Smooth muscle cell (in vitro differentiated cells): Measurements from ENCODE around the gene HPS3. TPM values are rescaled to one million over a fixed set of nuclear protein-coding genes. Genes with fewer than 3 reads are reported as not detected.

Experiments
- DNase-seq: peaks from one replicate; lab custom pipeline; 2025; ENCODE audit not compliant: unreplicated experiment; lab: John Stamatoyannopoulos, UW
- H2AFZ ChIP-seq: fragments of 200-600 bp; sonication (generic); 2 replicates; pipeline ENCODE4 v1.6.0; 2016; ENCODE audit warnings: antibody characterized with exemption, low read depth, mild to moderate bottlenecking
- H3F3A ChIP-seq: fragments of 200-600 bp; sonication (generic); 2 replicates; pipeline ENCODE4 v1.6.0; 2017; ENCODE audit warnings: antibody characterized with exemption, low read depth
- H3K27ac ChIP-seq: fragments of 200-600 bp; sonication (generic); 2 replicates; pipeline ENCODE4 v1.5.1; 2016; ENCODE audit warnings: low read depth, mild to moderate bottlenecking
- H3K27me3 ChIP-seq: fragments of 200-600 bp; sonication (generic); 2 replicates; pipeline ENCODE4 v1.6.1; 2016; ENCODE audit warnings: low read depth, mild to moderate bottlenecking
- H3K36me3 ChIP-seq: fragments of 200-600 bp; sonication (generic); 2 replicates; pipeline ENCODE4 v1.5.1; 2016; ENCODE audit warnings: low read depth
- H3K4me1 ChIP-seq: fragments of 200-600 bp; sonication (generic); 2 replicates; pipeline ENCODE4 v1.5.1; 2016; ENCODE audit warnings: low read depth
- H3K4me2 ChIP-seq: fragments of 200-600 bp; sonication (generic); 2 replicates; pipeline ENCODE4 v1.6.0; 2016; ENCODE audit warnings: mild to moderate bottlenecking
- H3K4me3 ChIP-seq: fragments of 200-600 bp; sonication (generic); 2 replicates; pipeline ENCODE4 v1.5.1; 2016; ENCODE audit warnings: mild to moderate bottlenecking
- H3K79me2 ChIP-seq: fragments of 200-600 bp; sonication (generic); 2 replicates; pipeline ENCODE4 v1.6.0; 2016; ENCODE audit warnings: low read depth, mild to moderate bottlenecking
- H3K9ac ChIP-seq: fragments of 200-600 bp; sonication (generic); 2 replicates; pipeline ENCODE4 v1.6.0; 2016; ENCODE audit warnings: low read depth
- H3K9me3 ChIP-seq: fragments of 200-600 bp; sonication (generic); replicated peaks from 2 replicates; pipeline ENCODE4 v1.5.1; 2016; ENCODE audit warnings: low read depth
- H4K20me1 ChIP-seq: fragments of 200-600 bp; sonication (generic); 2 replicates; pipeline ENCODE4 v1.6.0; 2016; ENCODE audit warnings: low read depth
- WGBS: methylation state at CpG from one replicate; pipeline ENCODE4 v1.1.7; 2016; ENCODE audit warnings: low lambda C conversion rate; 5-methylcytosine and 5-hydroxymethylcytosine counted together
- polyA plus RNA-seq: library from polyadenylated mRNA; unstranded; fragments of >200 nt; fragmentation: Nextera tagmentation; extraction: Ambion mirVana; gene quantifications from 2 replicates; pipeline ENCODE4 v1.2.1, GENCODE V29; 2016
- total RNA-seq: library from RNA; depleted of rRNA; stranded (reverse); fragments of >200 nt; gene quantifications from 2 replicates; pipeline ENCODE4 v1.2.3, GENCODE V29; 2014
- TF ChIP-seq, protein P1 (sequence below): fragments of 200-600 bp; sonication (generic); IDR thresholded peaks from 2 replicates; pipeline ENCODE4 v1.5.1; 2017; ENCODE audit warnings: borderline replicate concordance, mild to moderate bottlenecking, antibody characterized with exemption; ENCODE audit not compliant: insufficient read depth, poor library complexity, severe bottlenecking

The HPS3 gene, protein sequence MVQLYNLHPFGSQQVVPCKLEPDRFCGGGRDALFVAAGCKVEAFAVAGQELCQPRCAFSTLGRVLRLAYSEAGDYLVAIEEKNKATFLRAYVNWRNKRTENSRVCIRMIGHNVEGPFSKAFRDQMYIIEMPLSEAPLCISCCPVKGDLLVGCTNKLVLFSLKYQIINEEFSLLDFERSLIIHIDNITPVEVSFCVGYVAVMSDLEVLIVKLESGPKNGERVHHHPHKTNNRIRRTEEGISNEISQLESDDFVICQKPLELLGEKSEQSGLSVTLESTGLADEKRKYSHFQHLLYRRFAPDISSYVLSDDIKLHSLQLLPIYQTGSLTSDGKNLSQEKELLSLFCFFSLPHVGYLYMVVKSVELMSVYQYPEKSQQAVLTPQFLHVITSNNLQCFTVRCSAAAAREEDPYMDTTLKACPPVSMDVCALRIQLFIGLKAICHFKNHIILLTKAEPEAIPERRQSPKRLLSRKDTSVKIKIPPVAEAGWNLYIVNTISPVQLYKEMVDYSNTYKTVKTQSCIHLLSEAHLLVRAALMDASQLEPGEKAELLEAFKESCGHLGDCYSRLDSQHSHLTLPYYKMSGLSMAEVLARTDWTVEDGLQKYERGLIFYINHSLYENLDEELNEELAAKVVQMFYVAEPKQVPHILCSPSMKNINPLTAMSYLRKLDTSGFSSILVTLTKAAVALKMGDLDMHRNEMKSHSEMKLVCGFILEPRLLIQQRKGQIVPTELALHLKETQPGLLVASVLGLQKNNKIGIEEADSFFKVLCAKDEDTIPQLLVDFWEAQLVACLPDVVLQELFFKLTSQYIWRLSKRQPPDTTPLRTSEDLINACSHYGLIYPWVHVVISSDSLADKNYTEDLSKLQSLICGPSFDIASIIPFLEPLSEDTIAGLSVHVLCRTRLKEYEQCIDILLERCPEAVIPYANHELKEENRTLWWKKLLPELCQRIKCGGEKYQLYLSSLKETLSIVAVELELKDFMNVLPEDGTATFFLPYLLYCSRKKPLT
- total RNA-seq (25.4 and 26.0 TPM in 2 replicates), polyA plus RNA-seq (12.3 and 19.7 TPM in 2 replicates)

DNA sequence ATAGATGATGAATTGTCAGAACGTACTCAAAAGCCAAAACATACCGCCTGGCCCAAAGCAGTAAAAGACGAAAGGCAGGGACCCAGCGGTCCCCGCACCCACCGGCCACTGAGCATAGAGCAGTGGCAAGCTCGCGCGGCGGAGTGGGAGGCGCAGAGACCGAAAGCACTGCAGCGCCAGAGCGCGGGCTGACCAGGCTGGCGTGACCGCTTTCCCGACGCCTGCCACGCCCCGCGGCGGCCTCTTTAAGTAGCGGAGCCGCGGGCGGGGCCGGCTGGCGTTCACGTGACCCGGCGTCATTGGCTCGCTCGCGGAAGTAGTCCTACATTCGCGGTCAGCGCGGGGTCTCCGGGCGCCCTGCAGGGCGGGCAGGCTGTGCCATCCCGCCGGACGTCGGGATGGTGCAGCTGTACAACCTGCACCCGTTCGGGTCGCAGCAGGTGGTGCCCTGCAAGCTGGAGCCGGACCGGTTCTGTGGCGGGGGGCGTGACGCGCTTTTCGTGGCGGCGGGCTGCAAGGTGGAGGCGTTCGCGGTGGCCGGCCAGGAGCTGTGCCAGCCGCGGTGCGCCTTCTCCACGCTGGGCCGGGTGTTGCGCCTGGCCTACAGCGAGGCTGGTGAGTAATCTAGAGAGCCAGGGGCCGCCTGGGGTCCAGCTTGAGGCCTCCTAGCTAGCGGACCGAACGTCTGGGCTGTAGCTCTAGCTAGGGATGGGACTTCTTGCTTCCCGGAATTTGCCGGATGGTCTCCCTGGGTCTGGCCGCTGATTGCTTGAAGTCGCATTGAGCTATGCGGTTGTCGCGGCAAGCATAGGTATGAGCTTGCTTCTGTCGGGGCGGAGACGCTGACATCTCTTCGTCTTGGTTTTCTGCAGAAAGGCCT lies at the start of gene HPS3:
HPS3 (plus strand) TSS at position 313 of the 880 bp plus-strand sequence; CDS start at position 399, 86 bp downstream.
- TF ChIP-seq, protein P1, sequence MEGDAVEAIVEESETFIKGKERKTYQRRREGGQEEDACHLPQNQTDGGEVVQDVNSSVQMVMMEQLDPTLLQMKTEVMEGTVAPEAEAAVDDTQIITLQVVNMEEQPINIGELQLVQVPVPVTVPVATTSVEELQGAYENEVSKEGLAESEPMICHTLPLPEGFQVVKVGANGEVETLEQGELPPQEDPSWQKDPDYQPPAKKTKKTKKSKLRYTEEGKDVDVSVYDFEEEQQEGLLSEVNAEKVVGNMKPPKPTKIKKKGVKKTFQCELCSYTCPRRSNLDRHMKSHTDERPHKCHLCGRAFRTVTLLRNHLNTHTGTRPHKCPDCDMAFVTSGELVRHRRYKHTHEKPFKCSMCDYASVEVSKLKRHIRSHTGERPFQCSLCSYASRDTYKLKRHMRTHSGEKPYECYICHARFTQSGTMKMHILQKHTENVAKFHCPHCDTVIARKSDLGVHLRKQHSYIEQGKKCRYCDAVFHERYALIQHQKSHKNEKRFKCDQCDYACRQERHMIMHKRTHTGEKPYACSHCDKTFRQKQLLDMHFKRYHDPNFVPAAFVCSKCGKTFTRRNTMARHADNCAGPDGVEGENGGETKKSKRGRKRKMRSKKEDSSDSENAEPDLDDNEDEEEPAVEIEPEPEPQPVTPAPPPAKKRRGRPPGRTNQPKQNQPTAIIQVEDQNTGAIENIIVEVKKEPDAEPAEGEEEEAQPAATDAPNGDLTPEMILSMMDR = no peak
- DNase-seq = peak; percentile 69
- Histone ChIP-seq H3F3A (no peaks in the 10 kb centered on the region), H3K4me2 (peak within 1 kb of the TSS; percentile 96), H3K4me1 (peaks cover 10% of the 10 kb centered on the region), H3K36me3 (no peaks in the 10 kb centered on the region), H3K27ac (peak within 1 kb of the TSS; percentile 66), H3K9me3 (no peaks in the 10 kb centered on the region), H2AFZ (peak within 1 kb of the TSS; percentile 95), H3K79me2 (peaks cover 26% of the 10 kb centered on the region), H3K4me3 (peak within 1 kb of the TSS; percentile 87), H4K20me1 (peaks cover 6% of the 10 kb centered on the region), H3K27me3 (no peaks in the 10 kb centered on the region), H3K9ac (peak within 1 kb of the TSS; percentile 85)
- under 1% methylated on average over 83 of the region's 84 CpGs for WGBS

DNA sequence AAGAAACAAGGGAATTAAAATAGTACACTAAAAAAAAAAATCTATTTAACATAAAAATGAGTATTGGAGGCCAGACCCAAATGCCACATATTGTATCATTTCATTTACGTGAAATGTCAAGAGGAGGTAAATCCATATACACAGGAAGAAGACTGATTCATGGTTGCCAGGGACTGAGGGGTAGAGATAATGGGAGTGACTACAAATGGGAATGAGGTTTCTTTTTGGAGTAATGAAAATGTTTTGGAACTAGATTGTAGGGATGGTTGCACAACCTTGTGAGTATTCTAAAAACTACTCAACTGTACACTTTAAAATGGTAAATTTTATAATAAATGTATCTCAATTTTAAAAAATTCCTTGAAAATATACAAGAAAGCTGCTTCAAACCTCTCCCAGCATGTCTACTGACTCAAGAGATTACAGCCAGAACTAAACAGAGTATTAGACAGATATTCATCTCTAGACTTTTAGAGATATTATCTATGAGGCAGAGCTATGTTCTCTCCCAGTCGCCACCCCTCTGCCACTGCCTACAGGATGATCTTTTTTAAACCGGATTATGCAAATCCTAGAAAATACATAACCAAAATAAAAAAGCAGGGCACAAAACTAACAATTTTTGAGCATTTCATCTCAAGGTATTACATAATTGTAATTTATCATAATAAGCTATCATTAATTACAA lies 49.3 kb upstream of the HPS3 start:
- TF ChIP-seq, protein P1 = no peak
- peaks cover 3% of the 10 kb centered on the region for H3K4me1 ChIP-seq
- WGBS = 71% methylated on average over 3 of the region's 3 CpGs

DNA sequence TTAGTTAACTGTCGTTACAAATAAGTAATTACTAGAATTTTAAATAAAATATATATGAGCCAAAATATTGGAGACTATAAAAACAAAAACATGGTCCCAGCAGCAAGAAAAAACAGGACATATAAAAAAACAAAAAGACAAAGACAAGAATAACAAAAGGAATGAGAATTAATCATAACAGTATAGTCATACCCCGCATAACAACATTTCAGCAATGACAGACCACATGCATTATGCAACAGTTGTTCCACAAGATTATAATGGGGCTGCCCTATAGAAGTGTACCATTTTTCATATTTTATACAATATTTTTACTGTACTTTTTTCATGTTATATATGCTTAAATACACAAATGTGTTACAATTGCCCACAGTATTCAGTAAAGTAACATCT lies 48.7 kb upstream of the HPS3 start:
- Histone ChIP-seq H3K4me1 (peaks cover 8% of the 10 kb centered on the region), H3K9me3 (no peaks in the 10 kb centered on the region), H3K4me2 (peak overlapping the region; percentile 22), H2AFZ (no peak overlapping the region), H3K27ac (peak overlapping the region; percentile 43), H3K27me3 (no peaks in the 10 kb centered on the region), H3K36me3 (no peaks in the 10 kb centered on the region), H3K4me3 (no peak overlapping the region), H4K20me1 (peaks cover 62% of the 10 kb centered on the region), H3K79me2 (peaks cover 67% of the 10 kb centered on the region), H3F3A (peaks cover 3% of the 10 kb centered on the region), H3K9ac (no peak overlapping the region)
- TF ChIP-seq, protein P1 = no peak
- WGBS = 92% methylated on average over 2 of the region's 2 CpGs
- DNase-seq = no peak

More for the DNA sequence above, 49.3 kb upstream of the HPS3 start:
- Histone ChIP-seq H3K4me2 (no peak overlapping the region), H3K9ac (no peak overlapping the region), H3F3A (peaks cover 3% of the 10 kb centered on the region), H3K27me3 (no peaks in the 10 kb centered on the region), H3K79me2 (peaks cover 63% of the 10 kb centered on the region), H3K4me3 (no peak overlapping the region), H4K20me1 (peaks cover 64% of the 10 kb centered on the region), H3K27ac (peak overlapping the region; percentile 43), H3K36me3 (no peaks in the 10 kb centered on the region), H3K9me3 (no peaks in the 10 kb centered on the region), H2AFZ (no peak overlapping the region)
- DNase-seq = no peak
